Measurements from ENCODE around the gene IER5.

GRCh38 chr1:181123173-181123572 lies 34.7 kb downstream of the IER5 start:
- TF ChIP-seq POLR2AphosphoS5 (IDR thresholded peaks at IDR 0.05; ENCODE audit: low read depth, low read length) (no peak), SMAD1 (CRISPR knock-in tag; IDR thresholded peaks at IDR 0.05; ENCODE audit: borderline replicate concordance, low read depth) (no peak), CTCF (CRISPR knock-in tag; IDR thresholded peaks at IDR 0.05) (no peak), SMARCC2 (IDR thresholded peaks at IDR 0.05) (no peak)
